NCI-H2029 (cell line): ENCODE results near the gene TCP1.
"Not testable (repeated sequence)": the region's sequence is repeated elsewhere in the genome, so short reads cannot be mapped to it uniquely, and the experiment has no call there.

Experiments used
- DNase-seq: peaks from one replicate; lab custom pipeline; 2025; lab: John Stamatoyannopoulos, UW

The TCP1 gene

GRCh38 chr6:159772196-159772595 is 17.2 kb downstream of the TCP1 start:
- DNase-seq = no peak

GRCh38 chr6:159769470-159769869 is 19.9 kb downstream of the TCP1 start:
- DNase-seq = no peak

- no peak for DNase-seq
These were observed 22.5 kb downstream of the TCP1 start for GRCh38 chr6:159766906-159767305.

GRCh38 chr6:159762681-159763293 is 26.6 kb downstream of the TCP1 start:
- no peak for DNase-seq

GRCh38 chr6:159761873-159762680 is 27.3 kb downstream of the TCP1 start, which contains the start of gene ACAT2:
ACAT2 (plus strand) TSS chr6:159762045; CDS start chr6:159762088, 43 bp downstream.
- peak; percentile 96 for DNase-seq

- DNase-seq = no peak
These were observed 28.1 kb downstream of the TCP1 start for GRCh38 chr6:159761129-159761872.

- no peak for DNase-seq
These were observed 28.8 kb downstream of the TCP1 start for GRCh38 chr6:159760602-159761057.

GRCh38 chr6:159759645-159760044 is 29.8 kb downstream of the TCP1 start:
- DNase-seq = no peak

- DNase-seq = no peak
These were observed 31.1 kb downstream of the TCP1 start for GRCh38 chr6:159758031-159759001.

- no peak for DNase-seq
These were observed 32.9 kb downstream of the TCP1 start for GRCh38 chr6:159756508-159756907.

- no peak for DNase-seq
These were observed 34.2 kb downstream of the TCP1 start for GRCh38 chr6:159754959-159755914.

GRCh38 chr6:159754401-159754800 is 35.0 kb downstream of the TCP1 start:
- DNase-seq = no peak

- no peak for DNase-seq
These were observed 36.1 kb downstream of the TCP1 start for GRCh38 chr6:159753081-159753872.

GRCh38 chr6:159751448-159751847 is 38.0 kb downstream of the TCP1 start:
- DNase-seq = no peak

GRCh38 chr6:159748127-159748526 is 41.3 kb downstream of the TCP1 start:
- DNase-seq = not testable (repeated sequence)

GRCh38 chr6:159746759-159747158 is 42.6 kb downstream of the TCP1 start:
- no peak for DNase-seq

- no peak for DNase-seq
These were observed 44.3 kb downstream of the TCP1 start for GRCh38 chr6:159745081-159745480.

- DNase-seq = no peak
These were observed 47.2 kb downstream of the TCP1 start for GRCh38 chr6:159742165-159742564.

GRCh38 chr6:159739341-159739740 is 50.1 kb downstream of the TCP1 start:
- no peak for DNase-seq
